Stimulated activated CD4-positive, alpha-beta T cell treated with anti-CD3 and anti-CD28 coated beads, Interleukin-1b, Interleukin-23, amount 100 ng/mL, for 1 hour (primary cell): ENCODE measurements around the gene TBCD.
"Not testable (repeated sequence)": the region's sequence is repeated elsewhere in the genome, so short reads cannot be mapped to it uniquely, and the experiment has no call there.

ENCODE experiments used
- DNase-seq, 2 donors: peaks; one replicate each; pipeline ENCODE4 v3.0.0-alpha.2; 2020; ENCODE audit warnings: low read depth in 2 of 2

TBCD gene

GRCh38 chr17:82767041-82767754 is 15.3 kb downstream of the TBCD start:
- no peak for DNase-seq

GRCh38 chr17:82769041-82769440 is 17.2 kb downstream of the TBCD start:
- no peak for DNase-seq

GRCh38 chr17:82772026-82772425 is 20.2 kb downstream of the TBCD start:
- no peak for DNase-seq

- not testable (repeated sequence) for DNase-seq
Observed at GRCh38 chr17:82774456-82774855, 22.6 kb downstream of the TBCD start.

GRCh38 chr17:82775001-82775823 is 23.3 kb downstream of the TBCD start:
- DNase-seq: no peak

- no peak for DNase-seq
Observed at GRCh38 chr17:82776454-82776853, 24.6 kb downstream of the TBCD start.

- not testable (repeated sequence) for DNase-seq
Observed at GRCh38 chr17:82777778-82778375, 26.0 kb downstream of the TBCD start.

GRCh38 chr17:82779541-82779940 is 27.7 kb downstream of the TBCD start:
- DNase-seq: no peak

- DNase-seq: no peak
Observed at GRCh38 chr17:82780195-82780594, 28.3 kb downstream of the TBCD start.

GRCh38 chr17:82780971-82781893 is 29.4 kb downstream of the TBCD start:
- no peak for DNase-seq

- DNase-seq: peak; percentile 68 to 75
Observed at GRCh38 chr17:82781894-82782274, 30.0 kb downstream of the TBCD start.

GRCh38 chr17:82782657-82783207 is 30.9 kb downstream of the TBCD start:
- no peak for DNase-seq

GRCh38 chr17:82783498-82783897 is 31.6 kb downstream of the TBCD start:
- DNase-seq: no peak

- DNase-seq: not testable (repeated sequence)
Observed at GRCh38 chr17:82785581-82785980, 33.7 kb downstream of the TBCD start.

GRCh38 chr17:82786427-82786826 is 34.6 kb downstream of the TBCD start:
- DNase-seq: no peak

- DNase-seq: no peak
Observed at GRCh38 chr17:82787081-82787848, 35.4 kb downstream of the TBCD start.

- DNase-seq: no peak
Observed at GRCh38 chr17:82788206-82789001, 36.5 kb downstream of the TBCD start.

- DNase-seq: no peak
Observed at GRCh38 chr17:82789051-82789592, 37.3 kb downstream of the TBCD start.

GRCh38 chr17:82789806-82790205 is 37.9 kb downstream of the TBCD start:
- DNase-seq: no peak
